HG03460 (cell line): ENCODE data around the gene SYNE2.
"Not testable (repeated sequence)": the region's sequence is repeated elsewhere in the genome, so short reads cannot be mapped to it uniquely, and the experiment has no call there.

Source experiments
- ATAC-seq: cut with Tn5 transposase; IDR thresholded peaks from one replicate; pipeline ENCODE4 v1.9.1; 2021; ENCODE audit not compliant: unreplicated experiment

Gene SYNE2

GRCh38 chr14:64117671-64118402 is 265.0 kb downstream of the SYNE2 start:
- ATAC-seq = no peak

DNA sequence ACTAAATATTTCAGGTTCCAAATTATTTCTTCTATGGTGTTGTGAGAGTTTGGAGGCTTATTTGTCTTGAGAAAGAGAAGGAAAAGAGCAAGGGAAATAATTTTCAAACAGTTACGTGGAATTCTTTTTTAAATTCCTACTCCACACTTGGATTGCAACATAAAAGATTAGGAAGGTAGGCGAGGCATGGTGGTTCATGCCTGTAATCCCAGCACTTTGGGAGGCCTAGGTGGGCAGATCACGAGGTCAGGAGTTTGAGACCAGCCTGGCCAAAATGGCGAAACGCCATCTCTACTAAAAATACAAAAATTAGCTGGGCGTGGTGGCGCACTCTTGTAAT is 265.6 kb downstream of the SYNE2 start:
- ATAC-seq = not testable (repeated sequence)

DNA sequence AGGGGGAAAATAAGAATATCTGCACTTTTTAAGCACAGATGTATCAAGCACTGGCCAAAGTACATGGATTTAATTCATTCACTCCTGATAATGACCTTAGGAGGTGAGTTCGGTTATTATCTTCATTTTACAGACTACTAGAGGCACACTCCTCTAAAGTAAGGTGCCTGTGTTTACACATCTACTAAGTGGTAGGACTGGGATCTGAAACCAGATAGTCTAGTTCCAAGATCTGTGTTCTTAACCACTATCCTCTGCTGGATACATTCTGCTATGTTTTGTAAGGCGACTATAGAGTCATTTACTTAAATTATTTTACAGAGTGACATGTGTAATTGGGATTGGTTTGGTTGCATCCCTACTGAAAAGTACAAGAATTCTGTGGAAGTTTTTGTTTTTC is 266.1 kb downstream of the SYNE2 start:
- no peak for ATAC-seq

- no peak for ATAC-seq
These were observed 266.7 kb downstream of the SYNE2 start for GRCh38 chr14:64119500-64119899.

DNA sequence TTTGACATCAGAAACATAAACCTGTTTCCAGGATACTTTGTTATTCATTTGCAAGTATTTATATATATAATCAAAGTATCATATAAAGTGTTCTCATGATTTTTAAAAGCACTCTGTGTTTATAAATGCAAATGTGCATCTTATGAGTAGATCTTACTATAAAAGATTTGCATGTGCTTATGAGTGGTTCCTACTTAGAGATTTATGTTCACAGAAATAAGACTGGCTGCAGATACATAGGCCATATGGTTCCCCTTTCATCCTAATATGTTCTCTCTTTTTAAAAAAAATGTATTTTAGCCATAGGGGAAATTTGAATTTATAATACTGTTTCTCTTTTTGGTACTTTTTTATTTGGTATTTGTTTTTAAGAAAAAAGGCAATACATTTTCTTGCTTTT is 267.2 kb downstream of the SYNE2 start:
- ATAC-seq = no peak

- no peak for ATAC-seq
These were observed 270.5 kb downstream of the SYNE2 start for GRCh38 chr14:64123241-64123822.

- ATAC-seq = no peak
These were observed 272.5 kb downstream of the SYNE2 start for GRCh38 chr14:64125270-64125669.

GRCh38 chr14:64126548-64126947 is 273.7 kb downstream of the SYNE2 start:
- ATAC-seq = no peak

DNA sequence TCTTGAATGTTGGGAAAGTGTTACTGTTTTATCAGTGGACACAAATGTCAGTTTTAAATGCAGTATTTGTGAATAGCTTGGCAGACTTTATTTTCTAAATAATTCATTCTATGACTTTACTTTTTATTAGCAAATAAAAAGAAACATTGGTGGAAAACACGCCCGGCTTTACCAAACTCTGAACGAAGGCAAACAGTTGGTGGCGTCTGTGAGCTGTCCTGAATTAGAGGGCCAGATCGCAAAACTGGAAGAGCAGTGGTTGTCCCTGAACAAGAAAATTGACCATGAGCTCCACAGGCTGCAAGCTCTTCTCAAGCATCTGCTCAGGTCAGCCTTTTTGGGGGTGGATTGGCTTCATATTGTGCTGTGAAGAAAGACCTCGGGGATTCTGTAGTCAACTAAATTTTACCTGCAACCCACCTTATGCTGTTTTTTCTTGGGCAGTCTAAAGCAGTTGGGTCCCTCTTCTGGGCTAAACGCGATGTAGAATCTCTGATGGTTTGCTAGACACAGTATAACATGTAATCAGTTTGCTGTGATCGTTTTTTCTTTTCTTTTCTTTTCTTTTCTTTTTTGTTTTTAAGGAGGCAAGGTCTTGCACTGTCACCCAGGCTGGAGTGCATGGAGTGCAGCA is 285.0 kb downstream of the SYNE2 start:
- no peak for ATAC-seq

DNA sequence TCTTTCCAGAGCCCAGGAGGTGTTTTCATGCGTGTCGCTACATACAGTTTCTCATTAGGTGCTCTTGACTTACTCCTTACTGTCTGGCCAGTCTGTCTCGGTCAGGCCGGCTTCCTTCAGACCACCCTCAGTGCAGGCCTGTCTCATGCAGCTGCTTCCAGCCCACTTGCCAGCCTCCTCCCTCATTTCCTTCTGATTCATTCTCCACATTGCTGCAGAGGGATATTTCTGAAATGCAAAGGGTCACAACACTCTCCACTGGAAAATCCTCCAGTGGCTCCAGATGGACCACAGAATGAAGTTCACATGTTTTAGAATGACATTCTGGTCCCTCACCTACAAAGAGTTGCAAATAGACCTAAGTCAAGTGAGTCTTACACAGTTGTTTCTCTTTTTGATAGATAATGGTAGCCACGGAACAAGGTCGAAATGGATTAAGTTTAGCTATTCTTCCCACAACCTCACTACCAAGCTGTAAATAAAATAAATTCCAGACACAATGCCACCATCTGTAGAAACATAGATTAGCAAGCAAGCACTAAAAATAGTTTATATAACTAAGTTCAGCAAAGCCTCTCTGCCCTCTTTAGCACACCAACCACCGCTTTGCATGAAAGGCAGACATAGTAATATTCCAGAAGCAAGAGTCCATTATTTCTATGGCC is 294.5 kb downstream of the SYNE2 start:
- ATAC-seq = no peak

DNA sequence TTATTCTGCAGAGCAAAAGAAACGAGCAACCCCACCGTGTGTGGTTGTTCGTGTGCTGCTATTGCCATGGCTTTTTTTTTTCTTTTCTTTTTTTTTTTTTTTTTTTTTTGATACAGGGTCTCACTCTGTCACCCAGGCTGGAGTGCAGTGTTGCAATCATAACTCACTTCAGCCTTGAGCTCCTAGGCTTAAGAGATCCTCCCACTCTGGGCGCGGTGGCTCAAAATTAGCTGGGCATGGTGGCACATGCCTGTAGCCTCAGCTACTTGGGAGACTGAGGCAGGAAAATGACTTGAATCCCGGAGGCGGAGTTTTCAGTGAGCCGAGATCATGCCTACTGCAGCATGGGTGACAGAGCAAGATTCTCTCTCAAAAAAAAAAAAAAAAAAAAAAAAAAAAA is 297.1 kb downstream of the SYNE2 start:
- ATAC-seq = no peak

DNA sequence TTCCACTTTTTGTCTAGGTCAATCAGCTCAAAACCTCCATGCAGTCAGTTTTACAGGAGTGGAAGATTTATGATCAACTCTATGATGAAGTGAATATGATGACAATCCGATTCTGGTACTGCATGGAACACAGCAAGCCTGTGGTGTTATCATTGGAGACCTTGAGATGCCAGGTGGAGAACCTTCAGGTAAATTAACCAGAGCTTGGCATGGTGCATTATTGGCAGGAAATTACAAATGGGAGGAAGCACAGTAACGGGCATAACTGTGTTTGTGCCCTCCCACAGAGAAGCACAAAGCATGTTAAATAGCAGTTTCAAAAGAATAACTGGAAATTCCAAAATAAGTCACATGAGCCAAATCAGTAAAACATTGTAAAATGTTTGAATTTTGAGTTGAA is 305.8 kb downstream of the SYNE2 start:
- no peak for ATAC-seq

- ATAC-seq = no peak
These were observed 306.8 kb downstream of the SYNE2 start for GRCh38 chr14:64159588-64159987.

DNA sequence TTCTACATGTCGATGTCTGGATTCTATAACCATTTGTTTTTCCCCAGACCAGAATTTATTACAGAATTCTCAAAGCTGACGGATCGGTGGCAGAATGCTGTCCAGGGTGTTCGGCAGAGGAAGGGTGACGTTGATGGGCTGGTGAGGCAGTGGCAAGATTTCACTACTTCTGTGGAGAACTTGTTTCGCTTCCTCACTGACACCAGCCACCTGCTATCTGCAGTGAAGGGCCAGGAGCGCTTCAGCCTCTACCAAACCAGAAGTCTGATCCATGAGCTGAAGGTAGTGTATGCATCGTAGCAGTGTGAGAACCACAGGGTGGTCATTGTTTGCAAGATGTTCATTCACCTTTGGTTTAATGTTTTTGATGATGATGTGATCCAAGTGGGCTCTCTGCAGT is 317.4 kb downstream of the SYNE2 start:
- no peak for ATAC-seq

GRCh38 chr14:64174922-64175782 is 322.3 kb downstream of the SYNE2 start:
- ATAC-seq = no peak

DNA sequence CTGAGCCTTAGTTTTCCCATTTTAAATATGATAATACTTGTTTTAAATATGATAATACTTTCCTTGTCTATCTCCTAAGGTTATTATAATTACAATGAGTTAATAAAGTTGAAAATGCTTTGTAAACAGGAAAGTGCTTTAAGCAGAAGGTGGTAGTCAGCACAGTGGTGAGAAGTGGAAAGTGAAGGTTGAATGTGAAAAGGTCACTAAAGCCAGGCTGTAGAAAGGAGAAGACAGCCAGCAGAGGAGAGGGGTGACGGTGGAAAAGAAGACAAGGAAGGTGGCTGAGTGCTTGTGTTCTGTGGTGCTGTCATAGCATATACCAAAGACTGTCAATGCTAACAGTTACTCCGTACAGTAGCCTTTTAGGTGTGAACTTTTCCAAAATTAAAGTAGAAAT is 323.5 kb downstream of the SYNE2 start:
- no peak for ATAC-seq

GRCh38 chr14:64178814-64179213 is 326.0 kb downstream of the SYNE2 start:
- ATAC-seq = no peak

DNA sequence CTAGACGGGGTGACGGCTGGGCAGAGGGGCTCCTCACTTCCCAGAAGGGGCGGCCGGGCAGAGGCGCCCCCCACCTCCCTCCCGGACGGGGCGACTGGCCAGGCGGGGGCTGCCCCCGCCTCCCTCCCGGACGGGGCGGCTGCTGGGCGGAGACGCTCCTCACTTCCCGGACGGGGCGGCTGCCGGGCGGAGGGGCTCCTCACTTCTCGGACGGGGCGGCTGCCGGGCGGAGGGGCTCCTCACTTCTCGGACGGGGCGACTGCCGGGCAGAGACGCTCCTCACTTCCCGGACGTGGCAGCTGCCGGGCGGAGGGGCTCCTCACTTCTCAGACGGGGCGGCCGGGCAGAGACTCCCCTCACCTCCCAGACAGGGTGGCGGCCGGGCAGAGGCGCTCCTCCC is 330.1 kb downstream of the SYNE2 start:
- ATAC-seq = not testable (repeated sequence)

- no peak for ATAC-seq
These were observed 331.4 kb downstream of the SYNE2 start for GRCh38 chr14:64184103-64184729.

DNA sequence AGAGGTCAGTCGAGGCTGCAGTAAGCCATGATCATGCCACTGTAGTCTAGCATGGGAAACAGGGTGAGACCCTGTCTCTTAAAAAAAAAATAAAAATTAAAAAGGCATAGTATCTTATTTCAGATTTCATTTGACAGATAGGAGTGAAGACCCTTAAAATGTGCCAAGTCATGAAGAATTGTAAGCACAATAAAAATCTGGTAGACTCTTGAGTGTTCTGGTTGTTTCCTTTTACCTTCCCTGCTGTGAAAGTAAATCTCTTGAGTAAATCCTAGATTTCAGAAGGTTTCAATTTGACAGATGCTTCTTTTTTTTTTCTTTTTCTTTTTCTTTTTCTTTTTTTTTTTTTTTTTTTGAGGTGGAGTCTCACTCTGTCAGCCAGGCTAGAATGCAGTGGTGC is 332.4 kb downstream of the SYNE2 start:
- ATAC-seq = no peak
